Loucy (cell line): ENCODE results near the gene CLDN9.
A peak's percentile ranks its signal among the peaks of the same experiment; 100 is the strongest.

Source experiments
- H2AFZ ChIP-seq: fragments of 200-600 bp; sonication (generic); 2 replicates; pipeline ENCODE4 v1.6.0; 2016; ENCODE audit warnings: antibody characterized with exemption, mild to moderate bottlenecking, low read length, moderate library complexity
- H3F3A ChIP-seq: fragments of 200-600 bp; 2 replicates; pipeline ENCODE4 v1.6.0; 2016; ENCODE audit warnings: antibody characterized with exemption, low read depth, mild to moderate bottlenecking
- H3K27me3 ChIP-seq: fragments of 200-600 bp; sonication (generic); 2 replicates; pipeline ENCODE4 v1.6.1; 2014; ENCODE audit warnings: low read length, mild to moderate bottlenecking; ENCODE audit not compliant: insufficient read depth, poor library complexity, severe bottlenecking
- H3K36me3 ChIP-seq: fragments of 200-600 bp; sonication (generic); 2 replicates; pipeline ENCODE4 v1.6.1; 2016; ENCODE audit warnings: low read length; ENCODE audit not compliant: insufficient read depth
- H3K4me1 ChIP-seq: fragments of 200-600 bp; sonication (generic); 2 replicates; pipeline ENCODE4 v1.5.1; 2014; ENCODE audit warnings: low read length, mild to moderate bottlenecking; ENCODE audit not compliant: insufficient read depth, poor library complexity, severe bottlenecking
- H3K4me2 ChIP-seq: fragments of 200-600 bp; sonication (generic); 2 replicates; pipeline ENCODE4 v1.6.0; 2014; ENCODE audit warnings: antibody characterized with exemption, low read length, low read depth, mild to moderate bottlenecking; ENCODE audit not compliant: poor library complexity, severe bottlenecking
- H3K4me3 ChIP-seq: fragments of 200-600 bp; sonication (generic); 2 replicates; pipeline ENCODE4 v1.5.1; 2014; ENCODE audit warnings: low read length, mild to moderate bottlenecking, mixed read lengths; ENCODE audit not compliant: poor library complexity, severe bottlenecking
- H3K79me2 ChIP-seq: fragments of 200-600 bp; sonication (generic); 2 replicates; pipeline ENCODE4 v1.6.1; 2014; ENCODE audit warnings: low read length; ENCODE audit not compliant: insufficient read depth
- H3K9ac ChIP-seq: fragments of 200-600 bp; sonication (generic); 2 replicates; pipeline ENCODE4 v1.6.0; 2014; ENCODE audit warnings: mild to moderate bottlenecking, low read depth, low read length, moderate library complexity; ENCODE audit not compliant: poor library complexity, severe bottlenecking
- H3K9me2 ChIP-seq: fragments of 200-600 bp; sonication (generic); replicated peaks from 2 replicates; pipeline ENCODE4 v1.6.1; 2016; ENCODE audit warnings: low read depth, low read length, mixed read lengths
- H3K9me3 ChIP-seq: fragments of 200-600 bp; sonication (generic); 2 replicates; pipeline ENCODE4 v1.6.1; 2014; ENCODE audit warnings: mild to moderate bottlenecking, antibody characterized with exemption, low read length, low read depth; ENCODE audit not compliant: insufficient read depth
- H4K20me1 ChIP-seq: fragments of 200-600 bp; sonication (generic); 2 replicates; pipeline ENCODE4 v1.6.0; 2014; ENCODE audit warnings: antibody characterized with exemption, low read length, mild to moderate bottlenecking; ENCODE audit not compliant: insufficient read depth, poor library complexity, severe bottlenecking
- EZH2phosphoT487 ChIP-seq: fragments of 200-600 bp; IDR thresholded peaks from 2 replicates; pipeline ENCODE4 v1.6.1; 2018; ENCODE audit warnings: antibody characterized with exemption, mild to moderate bottlenecking, moderate library complexity, borderline replicate concordance
- TF ChIP-seq, protein P1 (sequence below): fragments of 200-600 bp; sonication (generic); conservative IDR thresholded peaks from 2 replicates; pipeline ENCODE4 v1.5.1; 2014; ENCODE audit warnings: mild to moderate bottlenecking, antibody characterized with exemption, low read length

Gene CLDN9

DNA sequence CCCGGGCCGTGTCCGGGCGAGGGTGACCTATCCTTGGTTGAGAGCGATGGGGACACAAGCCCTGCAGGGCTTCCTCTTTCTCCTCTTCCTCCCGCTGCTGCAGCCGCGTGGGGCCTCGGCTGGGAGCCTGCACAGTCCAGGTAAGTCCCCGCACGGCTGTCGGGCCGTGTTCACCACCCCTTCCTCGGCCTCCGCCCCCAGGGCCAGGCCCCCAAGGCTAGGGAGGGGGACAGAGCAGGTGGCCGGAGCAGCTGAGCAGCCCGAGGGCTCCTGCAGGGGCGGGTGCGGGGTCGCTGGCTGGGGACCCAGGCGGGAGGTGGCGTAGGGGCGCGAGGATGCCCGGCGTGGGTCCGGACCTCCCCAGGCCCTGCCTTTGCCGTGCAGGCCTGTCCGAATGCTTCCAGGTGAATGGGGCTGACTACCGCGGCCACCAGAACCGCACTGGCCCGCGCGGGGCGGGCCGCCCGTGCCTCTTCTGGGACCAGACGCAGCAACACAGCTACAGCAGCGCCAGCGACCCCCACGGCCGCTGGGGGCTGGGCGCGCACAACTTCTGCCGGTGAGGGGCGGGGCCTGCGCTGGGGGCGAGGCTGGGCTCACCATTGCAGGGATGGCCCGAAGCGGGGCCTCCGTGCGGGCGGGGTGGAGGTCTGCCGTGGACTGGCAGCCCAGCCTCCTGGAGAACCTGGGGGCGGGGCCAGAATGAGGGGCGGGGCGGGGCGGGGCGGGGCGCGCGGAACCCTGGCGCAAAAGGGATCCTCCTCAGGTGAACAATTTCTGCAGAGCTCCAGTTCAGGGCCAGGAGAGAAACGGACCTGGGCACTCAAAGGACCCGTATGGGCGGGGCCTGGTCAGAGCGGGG is 48.0 kb upstream of the CLDN9 start:
- H4K20me1 ChIP-seq: no peaks in the 10 kb centered on the region
- H3K4me3 ChIP-seq: peak overlapping the region; percentile 66
- H3K27me3 ChIP-seq: no peaks in the 10 kb centered on the region
- H2AFZ ChIP-seq: peak overlapping the region; percentile 64; the same call in 1 of the 2 replicates
- H3K36me3 ChIP-seq: no peaks in the 10 kb centered on the region
- H3K79me2 ChIP-seq: no peaks in the 10 kb centered on the region
- H3K9me3 ChIP-seq: no peaks in the 10 kb centered on the region
- H3F3A ChIP-seq: no peaks in the 10 kb centered on the region
- no peak overlapping the region for H3K9ac ChIP-seq
- TF ChIP-seq, protein P1, sequence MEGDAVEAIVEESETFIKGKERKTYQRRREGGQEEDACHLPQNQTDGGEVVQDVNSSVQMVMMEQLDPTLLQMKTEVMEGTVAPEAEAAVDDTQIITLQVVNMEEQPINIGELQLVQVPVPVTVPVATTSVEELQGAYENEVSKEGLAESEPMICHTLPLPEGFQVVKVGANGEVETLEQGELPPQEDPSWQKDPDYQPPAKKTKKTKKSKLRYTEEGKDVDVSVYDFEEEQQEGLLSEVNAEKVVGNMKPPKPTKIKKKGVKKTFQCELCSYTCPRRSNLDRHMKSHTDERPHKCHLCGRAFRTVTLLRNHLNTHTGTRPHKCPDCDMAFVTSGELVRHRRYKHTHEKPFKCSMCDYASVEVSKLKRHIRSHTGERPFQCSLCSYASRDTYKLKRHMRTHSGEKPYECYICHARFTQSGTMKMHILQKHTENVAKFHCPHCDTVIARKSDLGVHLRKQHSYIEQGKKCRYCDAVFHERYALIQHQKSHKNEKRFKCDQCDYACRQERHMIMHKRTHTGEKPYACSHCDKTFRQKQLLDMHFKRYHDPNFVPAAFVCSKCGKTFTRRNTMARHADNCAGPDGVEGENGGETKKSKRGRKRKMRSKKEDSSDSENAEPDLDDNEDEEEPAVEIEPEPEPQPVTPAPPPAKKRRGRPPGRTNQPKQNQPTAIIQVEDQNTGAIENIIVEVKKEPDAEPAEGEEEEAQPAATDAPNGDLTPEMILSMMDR: no peak
- TF ChIP-seq EZH2phosphoT487: no peak
- H3K4me2 ChIP-seq: peak overlapping the region; percentile 74
- H3K9me2 ChIP-seq: no peaks in the 10 kb centered on the region
- no peaks in the 10 kb centered on the region for H3K4me1 ChIP-seq

DNA sequence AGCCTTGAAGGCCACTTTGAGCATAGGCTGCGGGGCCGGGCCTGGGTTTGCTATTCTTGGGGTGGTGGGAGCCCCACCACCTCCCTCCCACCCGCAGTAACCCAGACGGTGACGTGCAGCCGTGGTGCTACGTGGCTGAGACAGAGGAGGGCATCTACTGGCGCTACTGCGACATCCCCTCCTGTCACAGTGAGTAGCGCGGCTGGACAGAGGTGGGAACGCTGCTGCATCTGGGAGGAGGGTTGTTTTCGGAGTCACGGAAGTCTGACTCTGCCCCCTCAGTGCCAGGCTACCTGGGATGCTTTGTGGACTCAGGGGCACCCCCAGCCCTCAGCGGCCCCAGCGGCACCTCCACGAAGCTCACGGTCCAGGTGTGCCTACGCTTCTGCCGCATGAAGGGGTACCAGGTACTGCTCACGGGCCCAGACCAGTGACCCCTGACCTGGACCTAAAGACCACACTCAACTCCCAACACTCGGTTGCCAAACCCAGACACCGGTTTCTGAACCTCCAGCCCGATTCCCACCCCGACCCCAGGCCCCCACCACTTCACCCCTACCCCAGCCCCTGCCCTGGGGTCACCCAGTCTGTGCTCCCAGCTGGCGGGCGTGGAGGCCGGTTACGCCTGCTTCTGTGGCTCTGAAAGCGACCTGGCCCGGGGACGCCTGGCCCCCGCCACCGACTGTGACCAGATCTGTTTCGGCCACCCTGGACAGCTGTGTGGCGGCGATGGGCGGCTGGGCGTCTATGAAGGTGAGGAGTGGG is 46.5 kb upstream of the CLDN9 start:
- H3K9me2 ChIP-seq: no peaks in the 10 kb centered on the region
- no peak overlapping the region for H2AFZ ChIP-seq
- peaks cover 9% of the 10 kb centered on the region; the same call in 1 of the 2 replicates for H3K79me2 ChIP-seq
- H3K36me3 ChIP-seq: no peaks in the 10 kb centered on the region
- peaks cover 2% of the 10 kb centered on the region for H3K4me1 ChIP-seq
- H3K4me3 ChIP-seq: no peak overlapping the region
- no peak overlapping the region for H3K9ac ChIP-seq
- H4K20me1 ChIP-seq: peaks cover 7% of the 10 kb centered on the region
- no peaks in the 10 kb centered on the region for H3K27me3 ChIP-seq
- no peaks in the 10 kb centered on the region for H3K9me3 ChIP-seq
- H3F3A ChIP-seq: no peaks in the 10 kb centered on the region
- H3K4me2 ChIP-seq: no peak overlapping the region
- TF ChIP-seq, protein P1: no peak
- no peak for TF ChIP-seq EZH2phosphoT487

DNA sequence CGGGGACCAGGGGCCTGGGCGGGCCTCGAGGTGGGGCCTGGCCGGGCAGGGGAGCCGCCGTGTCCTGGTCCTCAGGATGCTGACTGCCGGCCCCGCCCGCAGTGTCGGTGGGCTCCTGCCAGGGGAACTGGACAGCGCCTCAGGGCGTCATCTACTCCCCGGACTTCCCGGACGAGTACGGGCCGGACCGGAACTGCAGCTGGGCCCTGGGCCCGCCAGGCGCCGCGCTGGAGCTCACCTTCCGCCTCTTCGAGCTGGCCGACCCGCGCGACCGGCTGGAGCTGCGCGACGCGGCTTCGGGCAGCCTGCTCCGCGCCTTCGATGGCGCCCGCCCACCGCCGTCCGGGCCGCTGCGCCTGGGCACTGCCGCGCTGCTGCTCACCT is 45.9 kb upstream of the CLDN9 start:
- no peak overlapping the region for H3K9ac ChIP-seq
- H4K20me1 ChIP-seq: peaks cover 7% of the 10 kb centered on the region
- no peaks in the 10 kb centered on the region for H3K36me3 ChIP-seq
- H3K4me3 ChIP-seq: no peak overlapping the region
- H3F3A ChIP-seq: no peaks in the 10 kb centered on the region
- peaks cover 2% of the 10 kb centered on the region for H3K4me1 ChIP-seq
- H3K9me2 ChIP-seq: no peaks in the 10 kb centered on the region
- peaks cover 11% of the 10 kb centered on the region; the same call in 1 of the 2 replicates for H3K79me2 ChIP-seq
- no peaks in the 10 kb centered on the region for H3K9me3 ChIP-seq
- no peak overlapping the region for H3K4me2 ChIP-seq
- TF ChIP-seq EZH2phosphoT487: no peak
- TF ChIP-seq, protein P1: no peak
- H2AFZ ChIP-seq: no peak overlapping the region
- H3K27me3 ChIP-seq: no peaks in the 10 kb centered on the region
